ENCODE results near the gene TOMM6.

The TOMM6 gene

GRCh38 chr6:41824571-41825569, 37.4 kb downstream of the TOMM6 start:
- no peak for DNase-seq

GRCh38 chr6:41826343-41827022, 39.0 kb downstream of the TOMM6 start:
- DNase-seq = no peak

- DNase-seq = no peak
Measured at GRCh38 chr6:41832263-41832662, 44.8 kb downstream of the TOMM6 start.

GRCh38 chr6:41836022-41836659, 48.6 kb downstream of the TOMM6 start:
- no peak for DNase-seq

GRCh38 chr6:41836660-41837052, 49.2 kb downstream of the TOMM6 start:
- no peak for DNase-seq
